Left lobe of liver (tissue), 2 donors: Measurements from ENCODE around the gene CACNA1C. TPM values are rescaled to one million over a fixed set of nuclear protein-coding genes. Genes with fewer than 3 reads are reported as not detected.

Experiments used
- ATAC-seq: fragments of 200-7000 bp; cut with Tn5 transposase; one replicate; pipeline ENCODE4 v1.9.1; 2020; ENCODE audit warnings: mild to moderate bottlenecking, moderate library complexity
- DNase-seq: peaks from one replicate; pipeline ENCODE4 v3.0.0-alpha.2; 2020; ENCODE audit warnings: low spot score
- total RNA-seq: library from RNA; stranded (reverse); gene quantifications from one replicate; pipeline ENCODE4 v1.2.1, GENCODE V29; 2021
- donor health status: DM: no; HTN: no; CAD: no; lungs with moderate emphysema.
- donor health status: DM: no; HTN: yes; CAD: no.

The CACNA1C gene
- total RNA-seq, 1 donor from 2014 or later = 0.83 TPM

DNA sequence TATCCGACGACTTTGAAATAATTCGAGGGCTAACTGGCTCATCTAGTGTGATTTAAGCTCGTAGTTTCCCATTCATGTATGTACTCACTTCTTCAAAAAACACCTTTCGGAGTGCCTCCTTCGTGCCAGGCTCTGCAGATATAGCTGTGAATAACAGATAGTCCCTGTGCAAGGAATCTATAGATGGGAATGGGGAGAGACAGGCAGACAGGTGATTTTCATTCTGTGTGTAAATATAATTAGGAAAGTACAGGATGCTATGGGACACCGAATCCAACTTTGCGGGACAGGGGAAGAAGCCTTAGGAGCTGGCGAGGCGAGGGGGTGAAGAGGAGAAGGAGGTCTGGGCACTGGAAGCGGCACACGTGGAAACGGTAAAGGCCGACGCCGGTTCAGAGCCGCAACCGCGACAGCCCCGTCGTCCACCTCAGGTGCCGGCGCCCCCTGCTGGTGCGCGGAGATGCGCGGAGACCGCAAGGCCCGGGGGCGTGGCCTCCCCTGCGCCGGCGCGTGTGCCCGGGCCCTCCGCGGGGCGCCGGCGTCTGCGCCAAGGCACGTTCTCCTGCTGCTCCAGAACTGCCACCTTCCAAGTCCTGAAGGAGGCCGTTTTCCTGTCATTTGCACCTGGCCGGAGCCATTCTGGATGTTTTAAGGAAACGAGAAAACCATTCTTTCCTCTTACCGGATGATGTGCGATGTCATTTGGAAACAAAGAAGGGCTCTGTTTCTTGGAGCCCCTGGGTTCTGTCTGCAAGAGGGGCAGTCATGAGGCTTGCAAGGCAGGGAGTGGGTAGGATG is 18.0 kb upstream of the CACNA1C start:
- peak; percentile 100 for ATAC-seq
- peak; percentile 88 for DNase-seq

GRCh38 chr12:2035431-2036055 is 17.2 kb upstream of the CACNA1C start:
- no peak for DNase-seq
- no peak for ATAC-seq

DNA sequence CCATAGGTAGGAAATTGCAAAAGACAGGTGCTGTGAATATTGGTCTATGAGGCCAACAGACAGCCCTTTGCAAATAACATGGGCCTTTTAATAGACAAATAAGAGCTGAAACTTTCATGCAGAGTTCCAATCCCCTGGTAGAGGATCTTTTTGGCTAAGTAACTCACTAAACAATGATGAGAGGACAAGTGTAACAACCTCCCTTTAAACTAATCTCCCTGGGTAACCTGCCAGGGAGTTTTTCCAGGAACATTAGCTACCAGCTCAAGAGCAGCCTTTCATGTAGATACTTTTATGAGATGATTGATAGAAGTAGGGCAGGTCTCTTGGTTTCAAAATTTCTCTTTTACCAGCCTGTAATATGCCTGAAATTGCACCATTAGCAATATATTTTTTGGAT is 13.8 kb upstream of the CACNA1C start:
- no peak for DNase-seq
- no peak for ATAC-seq

DNA sequence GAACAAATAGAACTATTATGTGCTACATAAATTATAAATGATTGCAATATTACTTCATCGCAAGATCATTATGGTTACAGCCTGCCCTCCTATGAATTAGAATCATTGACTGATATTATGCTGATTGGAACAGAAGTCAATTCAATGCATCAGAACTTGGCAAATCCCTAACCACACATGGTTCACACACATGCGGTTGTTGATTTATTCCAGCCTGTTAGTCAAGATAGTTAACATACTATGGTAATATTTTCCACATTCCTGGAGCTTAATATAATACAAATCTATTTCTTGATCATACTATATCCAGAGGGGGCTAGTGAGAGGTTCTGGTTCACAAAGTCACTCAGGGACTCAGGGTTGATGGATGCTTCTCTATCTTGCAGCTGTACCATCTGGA is 9.7 kb upstream of the CACNA1C start:
- no peak for ATAC-seq
- no peak for DNase-seq

- DNase-seq (no peak), ATAC-seq (no peak)
These were observed 8.6 kb upstream of the CACNA1C start for GRCh38 chr12:2044165-2044564.

DNA sequence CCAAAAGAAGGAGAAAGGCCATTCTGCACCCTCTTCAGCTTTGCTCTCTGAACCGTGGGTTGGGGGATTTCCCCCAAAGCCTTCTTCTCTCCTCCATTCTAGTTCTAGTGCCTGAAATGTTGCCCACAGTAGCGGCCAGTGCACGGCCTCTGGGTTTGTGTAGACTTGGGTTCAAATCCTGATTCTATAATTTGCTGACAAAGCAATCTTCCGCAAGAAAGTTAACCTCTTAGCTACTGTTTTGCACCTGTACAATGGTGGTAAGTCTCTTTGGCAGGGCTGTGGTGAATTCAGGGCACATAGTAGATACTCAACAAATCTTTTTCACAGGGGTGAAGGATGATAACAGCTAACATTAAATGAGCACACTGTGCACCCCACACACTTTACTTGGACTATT is 5.8 kb upstream of the CACNA1C start:
- ATAC-seq = no peak
- DNase-seq = no peak

DNA sequence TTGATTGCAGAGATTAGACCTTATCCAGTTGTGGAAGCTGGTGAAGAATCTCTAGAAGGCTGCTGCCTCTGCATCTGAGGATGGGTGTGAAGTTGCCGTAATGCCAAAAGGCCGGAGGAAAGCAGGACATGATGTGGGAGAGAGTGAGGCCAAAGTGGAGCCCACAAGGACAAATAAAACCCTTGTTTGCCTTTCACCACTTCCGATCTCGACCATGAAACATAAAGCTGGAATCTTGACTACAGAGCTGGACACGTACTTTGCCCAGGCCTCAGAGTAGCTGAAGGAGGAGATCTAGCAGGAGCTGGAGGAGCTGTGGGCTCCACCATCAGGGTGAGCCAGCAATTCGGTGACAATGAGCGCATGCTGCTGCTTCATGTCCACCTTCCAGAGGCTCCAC is 5.0 kb upstream of the CACNA1C start:
- ATAC-seq (no peak), DNase-seq (no peak)

- DNase-seq = no peak
- no peak for ATAC-seq
These were observed 2.9 kb upstream of the CACNA1C start for GRCh38 chr12:2049604-2050540.

GRCh38 chr12:2051700-2052621 is 826 bp upstream of the CACNA1C start:
- DNase-seq (no peak), ATAC-seq (no peak)

- no peak for ATAC-seq
- DNase-seq = no peak
These were observed 904 bp downstream of the CACNA1C start for GRCh38 chr12:2053691-2054090.

DNA sequence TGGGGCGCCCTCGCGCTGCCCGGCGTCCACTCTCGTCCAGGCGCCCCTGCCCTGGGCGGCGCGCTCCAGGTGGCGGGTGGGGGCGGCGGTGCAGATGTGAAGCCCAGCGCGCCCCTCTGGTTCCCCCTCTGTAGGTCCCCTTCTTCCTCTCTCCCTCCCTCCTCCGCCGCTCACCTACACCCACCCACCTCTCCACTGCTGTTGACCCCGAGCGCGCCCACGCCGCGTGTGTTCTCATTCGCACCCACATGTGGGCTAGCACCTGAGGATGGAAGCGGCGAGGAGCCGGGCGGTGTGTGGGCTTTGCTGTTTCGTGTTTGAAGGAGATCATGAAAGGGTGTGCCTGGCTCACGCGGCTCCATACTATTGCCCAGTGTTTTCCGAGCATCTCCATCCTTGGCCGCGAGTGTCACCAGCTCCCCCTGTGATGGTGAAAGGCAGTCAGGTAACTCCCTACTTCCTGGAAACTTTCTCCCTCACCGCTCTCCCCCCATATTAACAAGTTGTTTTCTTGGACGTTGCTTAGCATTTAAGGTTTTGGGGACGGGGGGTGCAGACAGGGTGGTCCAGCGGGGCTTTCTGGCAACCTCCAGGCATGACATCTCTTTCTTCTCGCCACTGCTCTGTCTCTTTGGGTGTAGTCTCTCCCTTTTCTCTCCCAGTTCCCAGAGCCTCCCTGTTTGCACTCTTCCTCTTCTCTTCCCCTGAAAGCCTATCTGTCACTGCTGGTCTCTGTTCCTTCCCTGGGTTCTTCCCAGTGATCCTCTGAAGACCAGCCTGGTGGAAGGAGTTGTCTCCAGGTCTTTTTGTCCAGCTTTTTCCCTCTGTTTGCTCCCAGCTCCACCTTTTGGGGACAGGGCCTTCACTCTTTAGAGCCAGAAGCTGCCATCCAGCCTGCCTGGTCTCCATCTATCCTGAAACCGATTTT is 1.6 kb downstream of the CACNA1C start:
- no peak for DNase-seq
- ATAC-seq = no peak

DNA sequence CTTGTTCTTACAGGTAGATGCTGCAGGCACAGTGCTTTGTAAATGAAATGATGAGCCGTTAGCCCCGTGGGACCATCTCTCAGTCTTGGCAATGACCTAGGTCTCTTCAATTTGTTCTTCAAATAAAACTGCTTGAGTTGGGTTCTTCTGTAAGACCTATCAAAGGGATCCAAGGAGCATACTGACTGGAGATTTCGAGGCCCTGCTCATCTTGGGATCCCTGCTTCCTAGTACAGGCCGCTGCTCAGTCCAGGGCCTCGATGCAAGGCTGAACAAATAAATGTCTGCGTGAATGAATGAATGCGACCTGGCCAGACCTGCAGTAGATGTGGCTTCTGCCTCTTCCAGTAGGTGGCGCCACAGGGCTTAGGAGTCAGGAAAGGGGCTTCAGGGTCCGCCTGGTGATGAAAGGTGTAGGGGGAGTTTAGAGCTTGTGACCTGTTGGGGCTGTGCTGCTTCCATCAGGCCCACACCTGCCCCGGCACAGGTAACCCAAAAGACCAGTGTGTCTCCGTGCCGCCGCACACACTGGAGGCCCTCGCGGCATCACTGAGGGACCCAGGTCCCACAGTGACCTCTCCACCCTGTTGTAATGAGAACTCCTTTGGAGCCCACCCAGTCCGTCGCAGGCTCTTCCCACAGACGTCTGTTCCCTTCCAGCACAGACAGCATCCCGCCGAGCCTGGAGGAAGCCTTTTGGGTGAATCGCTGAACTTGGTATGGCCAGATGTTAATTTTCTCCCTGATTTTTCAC is 4.4 kb downstream of the CACNA1C start:
- ATAC-seq (peak; percentile 49), DNase-seq (no peak)

DNA sequence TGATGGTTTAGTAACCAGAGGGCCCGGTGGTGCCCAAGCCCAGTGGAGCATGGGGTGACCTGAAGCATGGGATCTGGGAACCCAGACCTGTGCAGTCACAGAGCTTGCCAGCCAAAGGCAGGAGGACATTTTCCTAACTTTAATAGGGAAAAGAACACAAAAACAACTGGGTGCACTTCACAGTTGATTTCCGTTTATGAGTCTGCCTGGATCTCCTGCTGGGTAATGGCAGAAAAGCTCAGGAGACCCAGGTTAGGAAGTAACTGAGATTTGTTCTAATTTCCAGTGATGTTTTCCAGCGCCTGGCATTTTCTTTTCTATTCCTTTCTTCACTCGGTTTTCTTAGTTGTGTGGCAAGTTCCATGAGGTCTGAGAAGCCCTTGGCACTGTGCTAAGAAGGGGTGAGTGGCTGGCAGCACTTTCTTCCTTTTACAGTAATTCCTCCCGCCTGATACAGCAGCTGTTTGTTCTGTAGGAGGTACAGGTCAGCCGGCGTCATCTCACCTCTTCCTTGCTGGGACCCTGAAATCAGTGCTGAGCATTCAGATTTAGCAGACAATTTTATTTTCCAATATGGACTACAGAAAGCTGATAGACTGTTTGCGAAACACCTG is 5.1 kb downstream of the CACNA1C start:
- no peak for DNase-seq
- ATAC-seq = no peak

GRCh38 chr12:2058837-2059236 is 6.0 kb downstream of the CACNA1C start:
- no peak for ATAC-seq

DNA sequence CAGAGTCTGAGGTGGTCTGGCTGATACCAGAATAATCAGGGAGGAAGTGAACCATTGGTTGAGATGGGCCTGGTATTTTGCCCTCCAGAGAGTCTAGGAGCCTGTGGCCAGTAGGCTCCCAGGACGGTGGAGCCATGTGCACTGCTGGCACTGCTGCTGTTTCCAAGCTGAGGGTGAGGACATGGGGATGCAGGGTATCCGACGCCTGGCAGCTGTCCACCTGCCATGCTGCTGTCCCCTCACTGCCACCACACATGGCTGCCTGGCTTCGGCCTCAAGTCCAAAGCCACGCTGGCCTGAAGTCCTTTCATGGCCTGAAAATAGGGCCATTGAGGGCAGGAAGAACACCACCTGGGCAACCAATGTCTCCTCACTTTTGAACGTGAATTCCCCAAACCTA is 8.6 kb downstream of the CACNA1C start:
- no peak for DNase-seq
- no peak for ATAC-seq

More at GRCh38 chr12:2058837-2059236, 6.0 kb downstream of the CACNA1C start:
- DNase-seq = no peak

DNA sequence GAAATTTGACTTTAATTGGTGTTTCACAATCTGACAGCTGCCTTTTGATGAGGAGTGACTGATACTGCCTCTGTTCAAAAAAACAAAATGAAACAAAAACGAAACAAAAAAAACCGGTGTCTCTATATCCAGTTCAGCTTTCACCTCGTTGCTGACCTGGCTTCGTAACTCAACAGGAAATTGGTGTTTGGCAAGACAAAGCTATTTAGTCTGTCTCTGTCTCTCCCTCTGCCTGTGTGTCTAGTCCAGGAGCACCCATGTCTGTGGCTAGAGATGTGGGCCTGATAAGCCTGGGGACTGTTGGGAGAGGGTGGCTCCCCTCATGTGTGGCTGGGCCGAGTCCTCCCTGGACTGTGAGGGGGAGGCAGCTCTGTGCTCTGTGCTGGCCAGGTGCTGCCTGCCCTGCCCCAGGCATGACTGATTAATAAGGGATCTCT is 11.3 kb downstream of the CACNA1C start:
- ATAC-seq = no peak
- no peak for DNase-seq

DNA sequence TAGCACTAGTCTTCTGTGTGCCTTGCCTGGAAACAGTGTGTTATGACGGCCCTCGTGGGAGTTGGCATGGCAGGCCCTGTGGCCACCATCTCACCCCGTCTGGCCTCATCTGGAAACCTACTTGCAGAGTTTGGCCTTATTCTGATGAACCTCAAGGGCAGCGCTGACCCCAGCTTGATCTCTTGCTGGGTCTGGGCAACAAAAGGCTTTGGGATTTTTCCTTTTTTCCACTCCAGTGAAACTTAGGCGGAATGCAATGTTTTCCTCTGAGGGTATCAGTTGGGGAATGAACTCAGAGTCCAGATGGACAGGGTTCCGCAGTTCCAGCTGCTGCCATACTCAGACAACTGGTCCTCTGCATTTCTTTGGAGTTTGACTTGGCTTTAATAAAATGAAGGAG is 15.9 kb downstream of the CACNA1C start:
- DNase-seq (no peak), ATAC-seq (no peak)

- no peak for DNase-seq
- ATAC-seq = no peak
These were observed 17.8 kb downstream of the CACNA1C start for GRCh38 chr12:2070440-2071045.
